Measurements from ENCODE around the gene RBM23.
"Not testable (repeated sequence)": the region's sequence is repeated elsewhere in the genome, so short reads cannot be mapped to it uniquely, and the experiment has no call there.

RBM23 gene

GRCh38 chr14:22918804-22919600 lies at the start of gene RBM23:
TSS of gene RBM23 (minus strand) at chr14:22919149.
- DNase-seq (ENCODE audit: low read depth): peak; percentile 100

- no peak for DNase-seq (ENCODE audit: low read depth)
These were observed 47.9 kb upstream of the RBM23 start for GRCh38 chr14:22966783-22967269.

DNA sequence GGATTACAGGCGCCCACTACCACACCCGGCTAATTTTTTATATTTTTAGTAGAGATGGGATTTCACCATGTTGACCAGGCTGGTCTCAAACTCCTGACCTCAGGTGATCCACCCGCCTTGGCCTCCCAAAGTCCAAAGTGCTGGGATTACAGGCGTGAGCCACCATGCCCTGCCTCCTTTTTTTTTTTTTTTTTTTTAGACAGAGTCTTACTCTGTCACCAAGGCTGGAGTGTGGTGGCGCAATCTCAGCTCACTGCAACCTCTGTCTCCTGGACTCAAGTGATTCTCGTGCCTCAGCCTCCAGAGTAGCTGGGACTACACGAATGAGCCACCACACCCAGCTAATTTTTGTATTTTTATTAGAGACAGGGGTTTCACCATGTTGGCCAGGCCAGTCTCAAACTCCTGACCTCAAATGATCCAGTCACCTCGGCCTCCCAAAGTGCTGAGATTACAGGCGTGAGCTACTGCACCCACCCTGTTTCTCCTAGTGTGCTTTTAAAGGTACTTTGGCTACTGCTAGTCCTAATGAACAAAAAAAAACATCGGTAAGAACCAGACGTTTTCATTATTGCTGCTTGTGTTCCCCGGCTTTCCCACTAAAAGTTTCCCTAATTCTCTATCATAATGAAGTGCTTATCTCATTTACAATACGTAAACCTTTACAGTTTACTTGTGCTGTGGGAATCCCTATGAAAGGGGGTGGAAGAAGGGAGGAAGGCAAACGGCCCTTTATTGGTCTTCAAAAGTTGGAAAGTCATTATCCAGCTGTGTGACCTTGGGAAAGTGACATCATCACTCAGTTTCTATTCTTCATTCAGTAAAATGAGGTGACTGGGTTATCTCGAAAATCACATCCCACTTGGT lies 47.2 kb upstream of the RBM23 start:
- not testable (repeated sequence) for DNase-seq (ENCODE audit: low read depth)

GRCh38 chr14:22962061-22962676 lies 43.2 kb upstream of the RBM23 start:
- no peak for DNase-seq (ENCODE audit: low read depth)

DNA sequence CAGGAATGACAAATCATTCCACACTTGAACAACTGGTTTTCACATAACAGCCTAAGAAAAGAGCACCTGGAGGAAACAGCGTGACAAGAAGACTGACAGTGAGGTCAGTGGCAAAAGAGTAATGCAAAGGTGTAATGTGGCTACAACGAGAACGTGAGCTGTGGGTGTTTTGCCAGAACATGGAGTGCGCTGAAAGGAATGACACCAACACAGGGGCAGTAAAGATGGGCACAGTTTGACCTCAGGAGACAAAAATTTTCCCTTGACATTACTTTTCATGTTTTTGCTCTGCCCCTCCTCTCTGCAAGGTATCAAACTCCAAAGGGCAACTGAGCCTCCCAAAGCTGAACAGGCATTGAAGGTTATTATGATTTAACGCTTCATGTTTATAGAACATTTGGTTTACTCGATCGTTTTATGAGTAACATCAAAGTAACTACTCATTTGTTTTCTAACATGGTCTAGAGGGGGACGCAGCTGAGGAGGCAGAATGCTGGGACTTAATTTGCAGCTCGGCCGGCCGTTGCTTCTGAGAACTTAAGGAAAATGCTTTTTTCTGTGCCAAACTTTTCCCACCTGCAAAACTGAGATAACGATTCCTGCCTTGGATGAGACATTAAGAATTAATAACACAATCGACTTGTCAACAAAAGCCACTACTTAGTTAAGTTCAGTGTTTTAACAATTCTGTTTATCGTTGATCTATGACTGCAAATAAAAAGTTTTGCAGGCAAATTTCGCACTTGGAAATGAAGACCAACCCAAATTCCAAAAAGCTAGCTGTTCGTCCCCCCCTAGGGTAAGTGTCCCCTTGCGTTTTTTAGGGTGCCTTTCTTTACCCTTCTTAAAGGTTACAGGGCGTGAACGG lies 37.0 kb upstream of the RBM23 start:
- DNase-seq (ENCODE audit: low read depth): no peak

GRCh38 chr14:22952418-22952817 lies 33.5 kb upstream of the RBM23 start:
- no peak for DNase-seq (ENCODE audit: low read depth)

- not testable (repeated sequence) for DNase-seq (ENCODE audit: low read depth)
These were observed 32.8 kb upstream of the RBM23 start for GRCh38 chr14:22951795-22952194.

DNA sequence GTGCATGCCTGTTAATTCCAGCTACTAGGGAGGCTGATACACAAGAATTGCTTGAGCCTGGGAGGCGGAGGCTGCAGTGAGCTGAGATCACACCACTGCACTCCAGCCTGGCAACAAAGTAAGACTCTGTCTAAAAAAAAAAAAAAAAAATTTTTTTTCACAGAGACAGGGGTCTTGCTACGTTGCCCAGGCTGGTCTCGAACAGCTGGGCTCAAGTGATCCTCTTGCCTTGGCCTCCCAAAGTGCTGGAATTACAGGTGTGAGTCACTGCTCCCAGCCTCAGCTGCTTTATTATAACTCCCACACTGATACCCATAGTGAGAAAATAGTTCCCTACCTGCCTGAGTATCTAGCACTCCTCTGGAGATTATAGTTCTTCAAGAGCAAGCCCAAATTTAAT lies 26.7 kb upstream of the RBM23 start:
- no peak for DNase-seq (ENCODE audit: low read depth)

- DNase-seq (ENCODE audit: low read depth): peak; percentile 24
These were observed 20.7 kb upstream of the RBM23 start for GRCh38 chr14:22939684-22940083.

DNA sequence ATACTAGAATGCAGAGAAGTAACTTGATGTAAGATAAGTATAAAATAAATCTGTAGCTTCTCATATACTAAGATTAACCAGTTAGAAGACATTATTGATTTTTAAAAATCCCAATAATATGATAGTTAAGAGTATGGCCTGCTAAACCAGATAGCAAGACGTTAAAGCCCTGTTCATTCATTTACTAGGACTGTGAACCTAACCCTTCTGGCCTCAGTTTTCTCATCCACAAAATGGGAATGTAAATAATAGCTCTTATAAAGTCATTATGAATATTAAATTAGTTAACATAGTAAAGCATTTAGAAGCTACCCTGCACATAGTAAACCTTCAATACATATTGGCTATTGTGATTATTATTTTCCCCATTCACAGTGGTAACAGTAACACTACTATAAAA lies 16.2 kb upstream of the RBM23 start:
- no peak for DNase-seq (ENCODE audit: low read depth)

DNA sequence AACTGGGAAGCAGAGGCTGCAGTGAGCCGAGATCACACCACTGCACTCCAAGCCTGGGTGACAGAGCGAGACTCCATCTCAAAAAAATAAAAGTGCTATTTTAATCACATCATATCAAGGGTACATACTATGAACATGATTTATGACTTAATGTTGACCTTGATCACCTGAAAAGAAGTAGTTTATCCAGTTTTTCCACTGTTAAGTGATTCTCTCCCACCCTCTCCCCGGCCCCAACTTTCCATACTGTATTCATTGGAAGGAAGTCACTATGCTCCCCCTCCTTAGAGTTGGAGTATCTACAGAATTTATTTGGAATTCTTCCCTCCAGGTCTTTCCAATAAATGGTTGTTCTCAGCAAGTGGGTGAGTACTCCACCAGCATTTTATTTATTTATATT lies 13.2 kb upstream of the RBM23 start:
- DNase-seq (ENCODE audit: low read depth): no peak

GRCh38 chr14:22929961-22930364 lies 11.0 kb upstream of the RBM23 start:
- DNase-seq (ENCODE audit: low read depth): no peak

DNA sequence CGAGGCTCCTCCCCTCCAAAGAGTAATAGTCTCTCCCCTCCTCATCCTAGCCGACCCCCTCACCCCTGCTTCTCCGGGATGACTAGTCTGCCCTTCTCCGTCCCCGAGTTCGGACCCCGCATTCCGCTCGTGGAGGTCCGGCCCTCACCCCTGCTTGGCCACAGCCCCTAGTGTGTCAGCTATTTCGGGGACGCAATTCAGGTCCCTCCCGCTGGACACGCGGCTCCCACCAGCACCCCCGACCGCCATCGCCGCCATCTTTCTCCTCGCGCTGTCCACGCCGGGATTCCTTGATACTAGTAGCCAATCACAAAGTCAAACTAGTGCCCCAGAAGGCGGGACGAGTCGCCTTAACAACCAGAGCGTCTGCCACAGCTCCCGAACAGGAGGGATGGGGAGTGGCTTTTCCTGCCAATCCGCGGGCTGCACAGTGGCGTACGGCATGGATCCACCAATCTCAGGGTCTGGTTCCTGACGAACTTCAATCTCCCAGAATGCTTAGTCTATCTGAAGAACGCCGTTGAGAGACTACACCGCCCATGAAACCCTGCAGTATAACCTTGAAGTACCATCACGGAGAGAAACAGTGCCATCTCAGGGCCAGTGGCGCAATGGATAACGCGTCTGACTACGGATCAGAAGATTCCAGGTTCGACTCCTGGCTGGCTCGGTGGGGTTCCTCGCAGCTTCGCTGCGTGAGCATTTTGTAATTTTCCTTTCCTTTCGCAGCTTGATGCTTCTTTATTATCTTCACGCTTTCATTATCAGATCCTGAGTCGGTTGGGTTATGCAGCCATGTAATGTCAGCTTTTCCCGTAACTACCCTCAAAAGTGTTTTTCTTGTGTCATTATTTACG lies 10.4 kb upstream of the RBM23 start, which contains the start of gene PRMT5:
Gene PRMT5, minus strand, starts transcription at position 273 of the 857 bp plus-strand sequence. Its CDS starts 15 bp downstream, at position 258.
- DNase-seq (ENCODE audit: low read depth): peak; percentile 99

GRCh38 chr14:22928237-22929103 lies 9.5 kb upstream of the RBM23 start:
- DNase-seq (ENCODE audit: low read depth): no peak

- DNase-seq (ENCODE audit: low read depth): no peak
These were observed 7.4 kb upstream of the RBM23 start for GRCh38 chr14:22926316-22926715.

DNA sequence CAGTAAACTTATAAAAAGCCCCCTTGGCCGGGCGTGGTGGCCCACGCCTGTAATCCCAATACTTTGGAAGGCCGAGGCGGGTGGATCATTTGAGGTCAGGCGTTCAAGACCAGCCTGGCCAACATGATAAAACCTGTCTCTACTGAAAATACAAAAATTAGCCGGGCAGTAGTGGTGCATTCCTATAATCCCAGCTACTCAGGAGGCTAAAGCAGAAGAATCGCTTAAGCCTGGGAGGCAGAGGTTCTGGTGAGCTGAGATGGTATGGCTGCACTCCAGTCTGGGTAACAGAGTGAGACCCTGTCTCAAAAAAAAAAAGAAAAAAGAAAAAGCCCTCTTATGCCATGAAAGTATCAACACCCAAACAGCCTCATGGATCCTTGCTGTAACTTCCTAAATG lies 6.6 kb upstream of the RBM23 start:
- no peak for DNase-seq (ENCODE audit: low read depth)

DNA sequence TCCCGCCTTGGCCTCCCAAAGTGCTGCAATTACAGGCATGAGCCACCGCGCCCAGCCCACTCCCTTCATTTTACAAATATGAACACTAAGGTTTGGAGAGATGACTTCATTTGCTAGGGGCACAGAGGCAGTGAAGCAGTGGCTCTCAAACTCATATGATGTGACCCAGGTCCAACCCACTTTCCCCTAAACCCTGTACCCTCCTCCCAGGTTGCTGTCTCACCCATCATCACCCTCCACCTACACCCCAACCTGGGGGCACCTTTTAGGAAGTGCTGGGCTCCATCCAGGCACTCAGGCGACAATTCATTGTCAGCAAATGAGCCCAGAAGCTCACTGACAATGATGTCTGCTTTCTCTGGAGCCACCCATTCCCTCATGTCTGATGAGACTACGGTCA lies 4.8 kb upstream of the RBM23 start:
- DNase-seq (ENCODE audit: low read depth): no peak

GRCh38 chr14:22922294-22922693 lies 3.3 kb upstream of the RBM23 start:
- DNase-seq (ENCODE audit: low read depth): no peak

GRCh38 chr14:22920697-22921096 lies 1.7 kb upstream of the RBM23 start:
- no peak for DNase-seq (ENCODE audit: low read depth)

DNA sequence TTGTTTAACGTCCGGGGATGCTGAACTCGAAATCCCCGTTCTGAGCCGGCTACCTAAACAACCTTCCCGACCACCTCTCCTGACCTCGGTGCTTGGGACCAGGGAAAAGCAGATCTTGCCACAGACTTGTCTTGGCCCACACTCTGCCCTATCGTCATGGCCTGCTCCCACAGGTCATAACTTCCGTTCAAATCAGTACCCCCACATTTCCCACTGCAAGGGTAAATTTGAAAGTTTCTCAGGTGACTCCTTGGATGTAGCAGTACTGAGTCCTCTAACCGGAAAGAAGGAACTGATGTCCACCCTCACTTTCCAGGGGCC lies 612 bp upstream of the RBM23 start:
- DNase-seq (ENCODE audit: low read depth): no peak
